Nephron progenitor cell (in vitro differentiated cells): ENCODE data around the gene CPA1.

Experiments used
- DNase-seq: peaks from one replicate; pipeline ENCODE4 v3.0.0; 2021
- H3K27ac Mint-ChIP-seq: 2 replicates; pipeline ENCODE4 v1.8.0; 2021; ENCODE audit warnings: mild to moderate bottlenecking, moderate library complexity, mixed read lengths
- H3K27me3 Mint-ChIP-seq: 2 replicates; pipeline ENCODE4 v1.8.0; 2021; ENCODE audit warnings: mild to moderate bottlenecking, low read depth, mixed read lengths; ENCODE audit not compliant: poor library complexity
- H3K36me3 Mint-ChIP-seq: 2 replicates; pipeline ENCODE4 v1.8.0; 2021; ENCODE audit warnings: low read depth, mixed read lengths
- H3K4me1 Mint-ChIP-seq: 2 replicates; pipeline ENCODE4 v1.8.0; 2021; ENCODE audit warnings: mixed read lengths
- H3K4me3 Mint-ChIP-seq: 2 replicates; pipeline ENCODE4 v1.8.0; 2021; ENCODE audit warnings: mild to moderate bottlenecking, moderate library complexity, mixed read lengths
- H3K9me3 Mint-ChIP-seq: 2 replicates; pipeline ENCODE4 v1.8.0; 2021; ENCODE audit warnings: mild to moderate bottlenecking, moderate library complexity, mixed read lengths
- CTCF ChIP-seq: fragments of 200-600 bp; sonication (generic); IDR thresholded peaks from 2 replicates; pipeline ENCODE4 v1.5.0; 2021; ENCODE audit warnings: antibody characterized with exemption

CPA1 gene

GRCh38 chr7:130367836-130368746 lies 12.2 kb upstream of the CPA1 start:
- Mint-ChIP-seq H3K36me3 (peaks cover 5% of the 10 kb centered on the region), H3K9me3 (peaks cover 8% of the 10 kb centered on the region), H3K27ac (peak overlapping the region; percentile 20), H3K4me3 (no peak overlapping the region), H3K4me1 (peaks cover 85% of the 10 kb centered on the region), H3K27me3 (no peaks in the 10 kb centered on the region)
- DNase-seq: no peak
- no peak for TF ChIP-seq CTCF

- no peak for DNase-seq
- TF ChIP-seq CTCF: no peak
- peaks cover 5% of the 10 kb centered on the region for H3K36me3 Mint-ChIP-seq
- H3K4me3 Mint-ChIP-seq: peak overlapping the region; percentile 41
- H3K4me1 Mint-ChIP-seq: peaks cover 89% of the 10 kb centered on the region
- H3K27me3 Mint-ChIP-seq: no peaks in the 10 kb centered on the region
- peaks cover 8% of the 10 kb centered on the region for H3K9me3 Mint-ChIP-seq
- peak overlapping the region; percentile 96 for H3K27ac Mint-ChIP-seq
These were observed 11.1 kb upstream of the CPA1 start for GRCh38 chr7:130369110-130369711.

- Mint-ChIP-seq H3K27me3 (no peaks in the 10 kb centered on the region), H3K4me1 (peaks cover 92% of the 10 kb centered on the region), H3K4me3 (peak overlapping the region; percentile 23), H3K36me3 (peaks cover 5% of the 10 kb centered on the region), H3K27ac (peak overlapping the region; percentile 96), H3K9me3 (peaks cover 8% of the 10 kb centered on the region)
- TF ChIP-seq CTCF: no peak
- DNase-seq: no peak
These were observed 10.3 kb upstream of the CPA1 start for GRCh38 chr7:130369831-130370550.

- Mint-ChIP-seq H3K4me1 (peaks cover 85% of the 10 kb centered on the region), H3K27ac (no peak overlapping the region), H3K36me3 (peaks cover 12% of the 10 kb centered on the region), H3K4me3 (no peak overlapping the region), H3K9me3 (peaks cover 17% of the 10 kb centered on the region), H3K27me3 (no peaks in the 10 kb centered on the region)
- no peak for DNase-seq
- no peak for TF ChIP-seq CTCF
These were observed 9.2 kb upstream of the CPA1 start for GRCh38 chr7:130371046-130371445.

GRCh38 chr7:130372402-130373165 lies 7.7 kb upstream of the CPA1 start:
- Mint-ChIP-seq H3K27ac (peak overlapping the region; percentile 100), H3K27me3 (no peaks in the 10 kb centered on the region), H3K9me3 (peaks cover 32% of the 10 kb centered on the region), H3K36me3 (peaks cover 26% of the 10 kb centered on the region), H3K4me3 (no peak overlapping the region), H3K4me1 (peaks cover 73% of the 10 kb centered on the region)
- DNase-seq: no peak
- no peak for TF ChIP-seq CTCF
